HG03378 (cell line): ENCODE results near the gene SPACDR.

Experiments
- ATAC-seq: cut with Tn5 transposase; IDR thresholded peaks from one replicate; pipeline ENCODE4 v1.9.1; 2021; ENCODE audit warnings: mild to moderate bottlenecking, moderate library complexity; ENCODE audit not compliant: unreplicated experiment

SPACDR gene

GRCh38 chr7:100419660-100420226 is 44.3 kb downstream of the SPACDR start:
- no peak for ATAC-seq

GRCh38 chr7:100418930-100419659 is 45.0 kb downstream of the SPACDR start:
- ATAC-seq, result no peak

GRCh38 chr7:100415448-100415847 is 48.6 kb downstream of the SPACDR start:
- no peak for ATAC-seq

- ATAC-seq, result no peak
Measured at GRCh38 chr7:100413889-100414288, 50.2 kb downstream of the SPACDR start.

GRCh38 chr7:100413346-100413745 is 50.7 kb downstream of the SPACDR start:
- no peak for ATAC-seq

GRCh38 chr7:100411101-100411500 is 53.0 kb downstream of the SPACDR start:
- ATAC-seq, result no peak

- ATAC-seq, result peak; percentile 56
Measured at GRCh38 chr7:100407285-100408180, 56.5 kb downstream of the SPACDR start.

GRCh38 chr7:100406767-100407166 is 57.3 kb downstream of the SPACDR start:
- ATAC-seq, result no peak
